ENCODE data around the gene TPRX2. TPM values are rescaled to one million over a fixed set of nuclear protein-coding genes. Genes with fewer than 3 reads are reported as not detected.

The TPRX2 gene
- total and polyA plus RNA-seq, 12 donors = not detected

DNA sequence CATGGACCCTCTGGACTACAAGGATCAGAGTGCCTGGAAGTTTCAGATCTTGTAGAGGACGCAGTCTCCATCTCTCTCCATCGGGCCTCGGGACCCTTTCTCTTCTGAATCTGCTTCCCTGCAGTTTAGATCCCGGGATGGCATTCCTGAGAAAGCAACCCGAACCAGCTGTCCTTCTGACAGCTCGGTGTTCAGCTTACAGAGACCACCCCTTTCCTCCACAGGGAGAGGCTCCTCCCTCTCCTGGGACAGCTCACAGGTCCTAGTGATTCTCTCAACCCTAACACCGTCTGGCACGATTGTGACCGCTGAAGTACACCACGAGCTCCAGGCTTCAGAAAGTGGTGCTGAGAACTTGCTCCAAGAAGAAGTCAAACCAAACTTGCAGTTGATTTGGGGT is 19.1 kb upstream of the TPRX2 start:
- Histone ChIP-seq H3K9me3 (no peaks in the 10 kb centered on the region), H3K27ac (no peak overlapping the region), H3K36me3 (no peaks in the 10 kb centered on the region), H3K4me1 (no peaks in the 10 kb centered on the region), H3K4me3 (no peak overlapping the region), H3K27me3 (peaks cover 0 to 46% (median 34%) of the 10 kb centered on the region in 7 donors)
- intact Hi-C loops (cut with DNase I) = no loop called here
- ATAC-seq = no peak
- no peak for DNase-seq
- WGBS, 2 donors = 11 to 20% methylated on average over 10 of the region's 10 CpGs
- TF ChIP-seq, protein P1, sequence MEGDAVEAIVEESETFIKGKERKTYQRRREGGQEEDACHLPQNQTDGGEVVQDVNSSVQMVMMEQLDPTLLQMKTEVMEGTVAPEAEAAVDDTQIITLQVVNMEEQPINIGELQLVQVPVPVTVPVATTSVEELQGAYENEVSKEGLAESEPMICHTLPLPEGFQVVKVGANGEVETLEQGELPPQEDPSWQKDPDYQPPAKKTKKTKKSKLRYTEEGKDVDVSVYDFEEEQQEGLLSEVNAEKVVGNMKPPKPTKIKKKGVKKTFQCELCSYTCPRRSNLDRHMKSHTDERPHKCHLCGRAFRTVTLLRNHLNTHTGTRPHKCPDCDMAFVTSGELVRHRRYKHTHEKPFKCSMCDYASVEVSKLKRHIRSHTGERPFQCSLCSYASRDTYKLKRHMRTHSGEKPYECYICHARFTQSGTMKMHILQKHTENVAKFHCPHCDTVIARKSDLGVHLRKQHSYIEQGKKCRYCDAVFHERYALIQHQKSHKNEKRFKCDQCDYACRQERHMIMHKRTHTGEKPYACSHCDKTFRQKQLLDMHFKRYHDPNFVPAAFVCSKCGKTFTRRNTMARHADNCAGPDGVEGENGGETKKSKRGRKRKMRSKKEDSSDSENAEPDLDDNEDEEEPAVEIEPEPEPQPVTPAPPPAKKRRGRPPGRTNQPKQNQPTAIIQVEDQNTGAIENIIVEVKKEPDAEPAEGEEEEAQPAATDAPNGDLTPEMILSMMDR (IDR thresholded peaks at IDR 0.05) = no peak

DNA sequence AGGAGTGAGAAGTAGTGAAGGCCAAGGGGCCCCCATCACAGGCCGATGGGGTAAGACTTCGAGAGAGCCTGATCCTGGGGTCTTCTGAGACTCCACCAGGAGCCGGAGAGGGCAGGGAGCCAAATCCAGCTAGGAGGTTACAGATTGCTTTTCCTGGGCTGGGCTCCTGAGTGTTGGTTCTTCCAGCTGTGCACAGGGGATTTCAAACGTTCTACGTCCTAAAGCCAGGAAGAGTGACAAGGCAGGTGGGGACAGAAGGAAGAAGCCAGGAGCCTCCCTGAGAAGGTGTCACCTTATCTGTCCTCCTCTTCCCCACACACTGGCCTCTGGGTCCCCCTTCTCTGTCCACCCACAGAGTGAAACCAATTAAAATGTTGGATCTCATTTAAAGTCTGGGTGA is 16.1 kb upstream of the TPRX2 start:
- DNase-seq (no peak), ATAC-seq (no peak)
- Histone ChIP-seq H3K27me3 (peaks cover 0 to 66% (median 54%) of the 10 kb centered on the region in 7 donors), H3K27ac (no peak overlapping the region), H3K36me3 (no peaks in the 10 kb centered on the region), H3K4me3 (no peak overlapping the region), H3K9me3 (no peaks in the 10 kb centered on the region), H3K4me1 (no peaks in the 10 kb centered on the region)
- TF ChIP-seq, protein P1 (IDR thresholded peaks at IDR 0.05) = no peak
- WGBS, 2 donors = 45 to 52% methylated on average over 5 of the region's 5 CpGs
- intact Hi-C loops (cut with DNase I) = no loop called here

DNA sequence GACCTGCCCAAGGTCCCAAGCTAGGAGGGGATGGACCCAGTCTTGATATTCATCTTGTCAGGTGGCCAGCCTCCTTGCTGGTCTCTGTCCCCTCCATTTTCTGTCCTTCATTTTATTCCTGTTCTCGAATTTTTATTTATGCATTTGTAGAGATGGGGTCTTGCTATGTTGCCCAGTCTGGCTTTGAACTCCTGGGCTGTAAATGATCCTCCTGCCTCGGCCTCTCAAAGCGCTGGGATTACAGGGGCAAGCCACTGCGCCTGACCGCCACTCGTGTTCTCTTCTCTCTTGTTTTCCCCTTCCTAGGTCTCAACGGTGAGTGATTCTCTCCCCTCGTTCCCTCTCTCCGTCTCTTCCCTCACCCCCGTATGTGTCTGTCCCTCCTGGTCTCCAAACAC is 10.6 kb upstream of the TPRX2 start:
- TF ChIP-seq, protein P1 (IDR thresholded peaks at IDR 0.05) = no peak
- no peak overlapping the region for H3K4me3 ChIP-seq
- DNase-seq = no peak
- H3K9me3 ChIP-seq = no peaks in the 10 kb centered on the region
- H3K4me1 ChIP-seq = no peaks in the 10 kb centered on the region
- intact Hi-C loops (cut with DNase I) = no loop called here
- no peak overlapping the region for H3K27ac ChIP-seq
- peaks cover 7 to 76% (median 72%) of the 10 kb centered on the region in 7 donors for H3K27me3 ChIP-seq
- H3K36me3 ChIP-seq = no peaks in the 10 kb centered on the region
- 50 to 55% methylated on average over 10 of the region's 10 CpGs for WGBS, 2 donors
- no peak for ATAC-seq

DNA sequence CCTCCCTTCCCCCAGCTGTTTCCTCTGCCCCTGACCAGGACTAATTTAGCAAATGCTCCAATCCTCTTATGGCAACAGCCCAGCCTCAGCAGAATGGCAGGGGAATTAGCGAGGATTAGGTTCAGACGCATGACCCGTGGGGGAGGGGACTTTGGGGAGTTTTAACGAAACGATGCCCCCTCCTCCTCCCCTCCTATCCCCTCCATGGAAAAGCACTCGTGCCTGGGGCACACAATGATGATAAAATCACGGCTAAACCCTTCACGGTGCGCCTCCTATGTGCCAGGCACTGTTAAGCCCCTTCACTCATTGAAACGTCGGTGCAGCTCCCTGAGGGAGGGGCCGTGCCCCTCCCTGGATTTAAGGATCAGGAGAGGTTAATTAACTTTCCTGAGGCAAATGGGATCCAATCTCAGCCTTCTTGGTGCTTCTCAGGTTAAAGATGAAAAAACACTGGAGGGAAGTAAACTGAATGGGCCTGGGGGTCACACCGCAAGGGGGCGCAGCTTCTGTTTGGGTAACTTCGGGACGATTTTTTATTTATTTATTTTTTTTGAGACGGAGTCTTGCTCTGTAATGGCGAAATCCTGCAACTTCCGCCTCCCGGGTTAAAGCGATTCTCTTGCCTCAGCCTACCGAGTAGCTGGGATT is 10.1 kb upstream of the TPRX2 start:
- intact Hi-C loops (cut with DNase I) = no loop called here
- DNase-seq (peak in 1 of 2 donors; percentile 19), ATAC-seq (no peak)
- 2 to 4% methylated on average over 22 of the region's 22 CpGs for WGBS, 2 donors
- H3K4me3 ChIP-seq = no peak overlapping the region
- no peaks in the 10 kb centered on the region for H3K36me3 ChIP-seq
- peaks cover 11 to 80% (median 72%) of the 10 kb centered on the region in 7 donors for H3K27me3 ChIP-seq
- H3K27ac ChIP-seq = no peak overlapping the region
- TF ChIP-seq, protein P1 (IDR thresholded peaks at IDR 0.05) = peak in 8 of 9 donors; percentile 15 to 48 (median 29)
- H3K4me1 ChIP-seq = no peaks in the 10 kb centered on the region
- no peaks in the 10 kb centered on the region for H3K9me3 ChIP-seq
